ENCODE data around the gene VAX1.
"Not testable (repeated sequence)": the region's sequence is repeated elsewhere in the genome, so short reads cannot be mapped to it uniquely, and the experiment has no call there.

Gene VAX1

GRCh38 chr10:117135480-117136140, 2.5 kb downstream of the VAX1 start:
- DNase-seq (ENCODE audit: low read depth in 2 of 2) = no peak

DNA sequence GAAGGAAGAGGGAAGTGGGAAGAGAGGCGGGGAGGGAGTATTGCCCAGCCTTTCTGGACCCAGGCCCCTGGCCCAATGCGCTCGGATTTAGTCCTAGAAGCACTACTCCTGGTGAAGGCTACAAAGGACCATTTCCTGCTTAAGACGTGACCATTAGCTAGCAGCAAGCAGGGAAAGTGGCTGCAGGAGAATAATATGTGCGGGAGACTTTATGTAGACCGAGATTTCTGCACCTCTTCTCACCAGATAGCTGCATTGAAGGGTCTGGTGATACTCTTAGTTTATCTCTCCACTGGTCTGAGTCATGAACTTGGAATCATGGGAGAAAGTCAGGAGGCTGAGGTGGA, 3.1 kb downstream of the VAX1 start:
- no peak for DNase-seq (ENCODE audit: low read depth in 2 of 2)

DNA sequence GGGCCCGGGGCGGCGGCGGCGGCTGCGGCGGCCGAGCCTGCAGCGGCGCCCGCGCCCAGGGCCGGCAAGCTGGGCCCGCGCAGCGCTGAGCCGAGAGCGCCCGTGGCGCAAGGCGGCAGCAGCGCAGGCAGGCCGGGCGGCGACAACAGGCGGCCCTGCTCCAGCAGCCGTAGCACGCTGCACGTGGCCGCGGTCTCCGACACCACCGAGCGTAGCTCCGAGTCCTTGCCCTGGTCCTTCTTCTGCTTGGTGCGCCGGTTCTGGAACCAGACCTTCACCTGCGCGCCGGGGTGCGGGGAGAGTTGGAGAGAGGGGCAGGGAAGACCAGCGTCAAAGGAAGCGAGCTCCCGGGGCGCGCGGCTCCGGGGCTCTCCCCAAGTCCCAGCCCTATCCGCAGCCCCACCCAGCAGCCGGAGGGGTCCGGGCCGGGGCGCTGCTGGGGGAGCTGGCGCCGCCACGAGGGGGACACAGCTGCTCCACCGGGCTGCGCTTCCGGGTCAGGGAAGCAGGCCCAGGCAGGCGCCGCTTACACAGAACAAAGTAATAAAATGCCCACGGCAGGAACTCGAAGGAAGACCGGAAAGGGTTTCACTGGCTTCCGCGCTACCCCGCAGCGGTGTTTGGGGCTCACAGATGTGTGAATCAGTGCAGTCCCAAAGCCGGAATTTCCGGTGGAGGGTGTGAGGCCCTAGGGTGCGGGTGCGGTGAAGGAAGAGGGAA, 3.6 kb downstream of the VAX1 start:
- no peak for DNase-seq (ENCODE audit: low read depth in 2 of 2)

- DNase-seq (ENCODE audit: low read depth in 2 of 2) = no peak
Observed at GRCh38 chr10:117134056-117134305, 4.1 kb downstream of the VAX1 start.

DNA sequence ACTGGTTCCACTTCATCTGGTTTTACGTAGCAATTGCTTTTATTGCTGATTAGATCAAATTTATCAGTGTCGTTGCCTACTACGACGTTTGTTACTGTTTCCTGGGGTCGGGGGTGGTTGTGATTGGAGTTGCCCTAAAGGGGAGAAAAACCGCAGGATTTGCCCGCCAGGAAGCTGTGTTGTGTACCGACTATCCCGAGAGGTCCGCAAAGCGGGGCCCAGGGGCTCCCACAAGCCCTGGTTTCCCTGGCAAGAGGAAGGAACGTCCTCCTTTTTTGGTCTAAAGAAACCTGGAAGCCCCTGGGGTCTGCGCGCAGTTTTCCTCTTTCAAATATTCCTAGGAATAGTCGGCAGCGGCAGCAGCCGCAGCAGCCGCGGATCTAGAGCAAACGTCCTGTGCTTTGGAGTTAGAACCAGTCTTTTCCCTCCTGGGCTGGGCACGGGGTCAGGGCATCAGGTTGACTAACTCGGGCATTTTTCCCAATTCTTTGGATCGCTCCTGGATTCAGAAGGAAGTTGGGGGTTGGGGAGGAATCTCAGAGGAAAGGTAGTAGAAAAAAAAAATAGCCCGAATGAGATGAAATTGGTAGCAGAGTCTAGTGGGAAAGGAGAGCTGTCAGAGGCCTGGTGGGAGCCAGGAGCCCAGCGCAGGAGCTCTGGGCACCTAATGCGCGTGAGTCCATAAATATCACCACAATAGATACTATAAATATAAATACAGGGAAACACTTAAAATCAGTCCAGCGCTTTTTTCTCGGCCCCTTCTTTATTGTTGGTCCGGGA, 4.6 kb downstream of the VAX1 start:
- DNase-seq (ENCODE audit: low read depth in 2 of 2) = no peak

DNA sequence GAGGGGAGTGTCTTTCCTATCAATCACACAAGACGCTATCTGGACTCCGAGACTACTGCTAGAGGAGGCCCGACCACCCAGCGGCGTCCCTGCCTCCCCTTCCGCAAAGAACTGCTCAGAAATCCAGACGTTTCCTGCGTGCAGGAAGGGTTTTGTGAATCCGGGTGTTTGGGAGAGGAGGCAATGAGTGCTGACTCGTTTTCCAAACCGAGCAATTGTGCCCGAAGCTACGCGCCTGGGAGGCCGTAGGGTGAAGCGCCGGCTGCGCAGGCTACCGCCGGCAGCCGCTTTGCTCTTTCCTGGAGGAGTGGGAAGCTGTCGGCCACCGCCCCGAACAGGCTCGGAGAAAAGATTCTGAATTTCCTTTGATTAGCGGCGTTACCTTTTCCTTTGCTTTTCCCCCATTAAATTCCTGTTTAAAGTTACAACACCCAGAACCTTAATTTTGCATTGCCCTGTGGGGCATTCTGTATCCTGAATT, 5.3 kb downstream of the VAX1 start:
- no peak for DNase-seq (ENCODE audit: low read depth in 2 of 2)

DNA sequence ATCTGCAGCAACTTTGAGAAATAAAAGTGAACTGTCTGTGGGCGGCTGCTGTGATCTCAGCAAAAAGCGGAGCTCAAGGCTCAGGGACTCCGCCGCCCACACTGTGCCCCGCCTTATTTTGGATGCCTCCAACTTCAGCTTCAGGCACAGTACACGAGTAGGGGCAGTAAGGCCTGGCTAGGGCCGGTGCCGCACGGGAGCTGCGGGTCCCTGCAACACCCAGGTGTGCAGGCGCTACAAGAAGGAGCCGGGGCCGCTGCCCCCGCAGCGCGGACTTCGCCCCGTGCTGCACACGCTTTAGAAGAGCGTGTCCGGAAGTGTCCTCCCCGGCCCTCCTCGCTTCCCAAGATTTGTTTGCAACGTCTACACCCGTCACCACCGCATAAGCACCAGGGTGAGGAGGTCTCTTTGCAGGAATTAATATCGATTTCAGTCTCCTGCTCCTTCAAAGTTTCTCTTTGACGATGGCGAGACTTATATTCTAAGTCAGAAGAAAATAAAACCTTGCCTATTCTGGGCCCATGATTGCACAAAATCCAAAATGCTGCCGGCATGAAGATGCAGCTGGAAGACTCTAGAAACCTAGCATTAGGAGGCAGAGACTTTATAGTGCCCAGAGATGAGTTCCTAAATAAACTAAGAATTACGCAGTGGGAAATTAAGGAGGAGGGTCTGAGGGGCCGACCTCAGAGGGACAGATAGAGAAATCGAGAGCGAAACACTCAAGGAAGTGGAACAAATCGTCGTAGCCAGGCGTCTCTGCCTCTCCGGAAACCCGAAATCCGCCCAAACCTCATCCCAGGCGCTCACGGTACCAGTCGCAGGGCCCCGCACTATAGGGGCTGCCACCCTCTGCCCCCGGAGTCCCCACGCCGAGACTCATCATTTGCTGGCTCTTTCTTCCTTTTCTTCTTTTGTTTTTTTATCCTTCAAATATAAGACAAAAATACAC, 6.4 kb downstream of the VAX1 start:
- DNase-seq (ENCODE audit: low read depth in 2 of 2) = no peak

- DNase-seq (ENCODE audit: low read depth in 2 of 2) = no peak
Observed at GRCh38 chr10:117130862-117131375, 7.2 kb downstream of the VAX1 start.

DNA sequence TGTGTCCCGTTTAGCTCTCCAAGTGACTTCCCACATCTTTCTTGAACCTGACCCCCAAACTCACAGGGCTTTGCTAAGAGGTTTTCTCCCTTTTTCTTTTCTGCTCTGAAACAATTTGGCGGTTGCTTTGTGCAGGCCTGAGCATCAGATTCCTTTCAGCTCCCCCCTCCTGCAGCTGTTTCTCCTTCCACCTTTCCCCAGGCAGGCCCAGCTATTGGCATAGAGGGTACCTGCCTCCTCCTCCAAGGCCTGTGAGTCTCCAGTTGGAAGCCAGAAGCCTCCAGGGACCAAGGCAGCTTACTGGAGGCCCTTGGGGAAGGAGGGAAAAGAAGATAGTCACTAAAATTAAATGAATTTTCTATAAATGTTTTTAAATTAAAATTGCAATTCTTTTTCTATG, 7.7 kb downstream of the VAX1 start:
- DNase-seq (ENCODE audit: low read depth in 2 of 2) = no peak

GRCh38 chr10:117126645-117127044, 11.4 kb downstream of the VAX1 start:
- not testable (repeated sequence) for DNase-seq (ENCODE audit: low read depth in 2 of 2)

DNA sequence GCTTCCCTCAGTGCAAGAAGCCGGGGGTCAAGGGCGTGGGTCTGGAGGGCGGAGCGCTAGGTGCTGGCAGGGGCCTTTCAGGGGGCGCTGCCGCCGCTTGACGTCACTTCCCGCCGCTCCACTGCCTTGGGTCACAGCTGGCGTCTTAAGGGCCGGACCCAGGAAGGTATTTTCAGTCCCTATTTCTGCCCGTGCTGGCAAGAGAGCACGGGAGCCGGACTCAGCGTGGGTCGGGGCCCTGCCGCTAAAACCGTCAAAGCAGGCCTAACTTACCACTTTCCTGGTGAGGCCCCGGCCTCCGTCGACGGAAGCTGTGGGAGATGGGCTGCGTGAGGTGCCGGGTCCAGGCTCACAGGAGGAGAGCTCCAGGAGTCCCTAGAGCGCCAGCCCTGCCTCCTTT, 12.0 kb downstream of the VAX1 start:
- no peak for DNase-seq (ENCODE audit: low read depth in 2 of 2)

- no peak for DNase-seq (ENCODE audit: low read depth in 2 of 2)
Observed at GRCh38 chr10:117112220-117112619, 25.9 kb downstream of the VAX1 start.

GRCh38 chr10:117107238-117107637, 30.8 kb downstream of the VAX1 start:
- no peak for DNase-seq (ENCODE audit: low read depth in 2 of 2)

- no peak for DNase-seq (ENCODE audit: low read depth in 2 of 2)
Observed at GRCh38 chr10:117096599-117097201, 41.4 kb downstream of the VAX1 start.

DNA sequence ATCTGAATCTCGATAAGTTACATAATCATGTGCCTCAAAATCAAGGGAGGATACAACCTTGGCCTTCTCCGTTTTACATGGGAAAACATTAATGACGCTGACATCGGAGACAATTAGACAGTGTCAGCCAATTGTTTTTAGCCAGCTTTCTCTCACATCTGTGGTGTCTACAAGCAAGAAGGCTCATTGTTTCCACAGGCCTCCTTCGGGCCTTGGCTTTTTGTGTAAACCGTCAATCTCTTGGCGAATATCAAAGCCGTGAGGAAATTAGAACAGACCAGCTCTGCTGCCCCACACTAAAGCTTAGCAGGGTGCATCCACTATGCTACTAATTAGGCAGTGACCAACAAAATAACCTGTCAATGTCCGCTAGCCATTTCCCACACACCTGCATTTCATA, 43.2 kb downstream of the VAX1 start:
- no peak for DNase-seq (ENCODE audit: low read depth in 2 of 2)

- DNase-seq (ENCODE audit: low read depth in 2 of 2) = no peak
Observed at GRCh38 chr10:117092386-117092785, 45.7 kb downstream of the VAX1 start.

DNA sequence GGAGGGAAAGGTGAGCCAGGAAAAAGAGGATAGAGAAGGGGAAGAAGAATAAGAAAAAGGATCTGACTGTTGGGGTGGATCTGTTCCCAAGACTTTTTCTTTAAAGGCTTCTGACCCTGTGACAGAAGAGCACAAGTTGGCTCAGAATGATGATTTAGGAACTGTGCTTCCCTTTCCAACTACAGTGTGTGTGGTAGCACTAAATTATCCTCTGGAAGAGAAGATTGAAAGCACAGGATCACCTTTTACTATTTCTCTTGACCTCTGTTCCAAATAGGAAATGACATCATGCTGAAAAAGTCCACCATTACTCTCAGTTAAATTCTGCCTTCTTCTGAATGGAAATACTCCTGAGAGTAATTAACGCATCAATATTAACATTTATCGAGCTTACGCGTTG, 47.2 kb downstream of the VAX1 start:
- no peak for DNase-seq (ENCODE audit: low read depth in 2 of 2)

DNA sequence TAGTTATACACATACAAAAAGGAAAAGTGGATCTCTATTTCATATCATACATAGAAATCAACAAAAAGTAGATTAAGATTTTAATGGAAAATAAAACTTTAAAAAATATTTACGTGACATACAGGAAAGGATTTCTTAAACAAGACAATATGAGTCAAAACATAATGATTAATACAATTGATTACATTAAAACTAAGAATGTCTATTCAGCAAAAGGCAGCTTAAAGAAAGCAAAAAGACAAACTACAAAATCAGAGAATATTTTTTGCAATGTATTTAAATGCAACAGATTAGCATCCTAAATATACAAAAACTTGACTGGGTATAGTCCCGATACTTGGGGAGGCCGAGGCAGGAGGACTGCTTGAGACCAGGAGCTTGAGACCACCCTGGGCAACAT, 50.5 kb downstream of the VAX1 start:
- no peak for DNase-seq (ENCODE audit: low read depth in 2 of 2)

DNA sequence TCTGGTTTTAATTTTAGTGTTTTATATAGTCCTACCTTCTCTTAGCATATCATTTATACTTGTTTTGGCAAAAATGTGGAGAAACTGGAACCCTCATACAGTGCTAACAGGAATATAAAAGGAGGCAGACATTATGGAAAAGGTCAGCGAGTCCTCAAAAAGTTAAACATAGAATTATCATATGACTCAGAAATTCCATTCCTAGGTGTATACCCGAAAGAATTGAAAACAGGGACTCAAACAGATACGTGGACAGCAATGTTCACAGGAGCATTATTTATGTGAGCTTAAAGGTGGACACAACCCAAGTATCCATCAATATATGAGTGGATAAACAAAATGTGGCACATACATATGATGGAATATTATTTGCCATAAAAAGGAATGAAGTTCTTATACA, 51.5 kb downstream of the VAX1 start:
- no peak for DNase-seq (ENCODE audit: low read depth in 2 of 2)

DNA sequence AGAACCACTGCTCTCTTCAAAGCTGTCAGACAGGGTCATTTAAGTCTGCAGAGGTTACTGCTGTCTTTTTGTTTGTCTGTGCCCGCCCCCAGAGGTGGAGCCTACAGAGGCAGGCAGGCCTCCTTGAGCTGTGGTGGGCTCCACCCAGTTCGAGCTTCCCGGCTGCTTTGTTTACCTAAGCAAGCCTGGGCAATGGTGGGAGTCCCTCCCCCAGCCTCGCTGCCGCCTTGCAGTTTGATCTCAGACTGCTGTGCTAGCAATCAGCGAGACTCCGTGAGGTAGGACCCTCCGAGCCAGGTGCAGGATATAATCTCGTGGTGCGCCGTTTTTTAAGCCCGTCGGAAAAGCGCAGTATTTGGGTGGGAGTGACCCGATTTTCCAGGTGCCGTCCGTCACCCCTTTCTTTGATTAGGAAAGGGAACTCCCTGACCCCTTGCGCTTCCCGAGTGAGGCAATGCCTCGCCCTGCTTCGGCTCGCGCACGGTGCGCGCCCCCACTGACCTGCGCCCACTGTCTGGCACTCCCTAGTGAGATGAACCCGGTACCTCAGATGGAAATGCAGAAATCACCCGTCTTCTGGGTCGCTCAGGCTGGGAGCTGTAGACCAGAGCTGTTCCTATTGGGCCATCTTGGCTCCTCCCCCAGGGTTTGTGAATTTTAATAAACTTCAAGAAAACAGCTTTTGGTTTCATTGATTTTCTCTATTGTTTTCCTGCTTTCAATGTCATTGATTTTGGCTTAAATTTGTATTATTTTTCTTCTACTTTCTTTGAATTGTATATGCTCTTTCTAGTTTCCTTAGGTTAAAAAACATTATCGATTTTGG, 53.4 kb downstream of the VAX1 start:
- not testable (repeated sequence) for DNase-seq (ENCODE audit: low read depth in 2 of 2)

Data from stimulated activated CD4-positive, alpha-beta T cell treated with anti-CD3 and anti-CD28 coated beads, Interleukin-1b, Interleukin-23, amount 100 ng/mL, for 4 hours (primary cell).